ENCODE data around the gene ZNF37A.
"Not testable (repeated sequence)": the region's sequence is repeated elsewhere in the genome, so short reads cannot be mapped to it uniquely, and the experiment has no call there.

Gene ZNF37A

DNA sequence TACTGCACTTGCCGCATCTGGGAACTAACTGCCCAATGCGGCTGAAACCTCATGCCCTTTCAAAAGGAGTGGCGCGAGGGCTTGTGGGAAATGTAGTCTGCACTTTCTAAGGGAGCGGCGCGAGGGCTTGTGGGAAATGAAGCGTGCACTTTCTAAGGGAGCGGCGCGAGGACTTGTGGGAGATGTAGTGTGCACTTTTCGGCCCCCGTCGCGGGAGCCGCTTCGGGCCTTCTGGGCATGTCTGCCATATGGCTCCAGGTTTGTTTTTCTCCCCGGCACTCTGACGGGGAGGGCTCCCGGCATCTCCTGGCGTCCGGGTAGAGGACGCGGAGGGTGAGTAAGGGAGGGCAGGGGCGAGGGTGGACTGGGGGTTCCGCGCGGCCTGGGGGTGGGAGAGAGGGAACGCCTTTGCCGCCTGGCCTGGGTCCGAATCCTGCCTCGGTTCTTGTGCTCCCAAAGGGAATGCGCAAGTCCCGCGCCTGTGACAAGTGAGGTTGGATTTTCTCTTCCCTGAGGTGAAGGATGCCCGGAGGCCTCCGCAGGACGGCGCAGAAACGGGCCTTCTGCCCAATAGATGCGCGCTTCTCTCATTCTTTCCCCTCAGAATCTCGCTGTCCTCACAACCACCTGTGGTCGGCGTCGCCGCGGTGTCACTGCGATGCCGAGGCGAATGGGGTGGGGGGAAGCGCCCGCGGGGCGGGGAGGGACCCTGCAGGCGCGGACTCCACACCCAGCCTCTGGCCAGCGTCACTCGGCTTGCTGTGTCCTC is at the start of gene ZNF37A:
Gene ZNF37A (plus strand): TSS at position 180 of the 769 bp plus-strand sequence. CDS start 2,281 bp downstream, outside the sequence.
- DNase-seq: peak; percentile 95 to 96
- no peak for TF ChIP-seq GATA1 (IDR thresholded peaks at IDR 0.05; ENCODE audit: low read depth, low read length)
- peak; percentile 73 for TF ChIP-seq POLR2A (IDR thresholded peaks at IDR 0.05; ENCODE audit: low read length)

DNA sequence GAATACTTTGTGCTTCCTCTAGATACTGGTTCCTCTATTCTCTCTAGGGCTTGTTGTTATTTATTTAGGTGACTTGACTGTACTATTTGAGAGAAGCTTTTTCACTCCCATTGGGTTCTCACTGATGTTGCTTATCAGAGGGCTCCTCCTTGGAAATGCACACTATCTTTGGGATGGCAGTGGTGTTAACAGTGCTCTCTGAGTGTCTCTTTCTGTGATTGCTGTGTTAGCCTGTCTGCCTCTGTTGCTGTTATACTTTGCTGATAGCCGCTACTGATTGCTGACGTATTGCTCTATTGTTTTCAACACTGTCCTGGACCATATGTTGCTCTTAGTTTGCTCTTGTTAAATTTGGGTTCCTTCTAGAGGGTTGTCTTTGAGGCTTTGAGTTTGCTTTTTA is 49.0 kb upstream of the ZNF37A start:
- DNase-seq: peak in 1 of 2 experiments; percentile 29
- TF ChIP-seq POLR2A (IDR thresholded peaks at IDR 0.05; ENCODE audit: low read length) (no peak), GATA1 (IDR thresholded peaks at IDR 0.05; ENCODE audit: low read depth, low read length) (no peak)

- TF ChIP-seq GATA1 (IDR thresholded peaks at IDR 0.05; ENCODE audit: low read depth, low read length) (no peak), POLR2A (IDR thresholded peaks at IDR 0.05; ENCODE audit: low read length) (no peak)
- DNase-seq: no peak
Measured at GRCh38 chr10:38047666-38048065, 46.5 kb upstream of the ZNF37A start.

DNA sequence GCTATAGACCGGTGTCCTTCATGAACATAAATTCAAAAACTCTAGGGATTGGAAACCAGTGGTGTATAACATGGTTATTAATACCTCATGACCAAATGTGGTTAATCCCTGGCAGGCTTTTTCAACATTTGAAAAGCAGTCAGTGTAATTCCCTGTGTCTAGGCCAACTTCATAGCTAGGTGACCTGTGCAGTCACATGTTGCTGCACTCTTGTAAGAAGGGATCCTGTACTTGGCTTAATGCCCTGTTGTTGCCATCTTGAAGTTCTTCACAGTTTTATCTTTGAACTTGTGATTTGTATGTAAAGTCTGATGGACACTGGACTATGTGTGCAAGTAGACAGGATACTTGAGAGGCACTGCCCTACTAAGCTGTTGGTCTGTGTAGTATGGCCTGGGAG is 43.9 kb upstream of the ZNF37A start:
- no peak for DNase-seq
- TF ChIP-seq GATA1 (IDR thresholded peaks at IDR 0.05; ENCODE audit: low read depth, low read length) (no peak), POLR2A (IDR thresholded peaks at IDR 0.05; ENCODE audit: low read length) (no peak)

DNA sequence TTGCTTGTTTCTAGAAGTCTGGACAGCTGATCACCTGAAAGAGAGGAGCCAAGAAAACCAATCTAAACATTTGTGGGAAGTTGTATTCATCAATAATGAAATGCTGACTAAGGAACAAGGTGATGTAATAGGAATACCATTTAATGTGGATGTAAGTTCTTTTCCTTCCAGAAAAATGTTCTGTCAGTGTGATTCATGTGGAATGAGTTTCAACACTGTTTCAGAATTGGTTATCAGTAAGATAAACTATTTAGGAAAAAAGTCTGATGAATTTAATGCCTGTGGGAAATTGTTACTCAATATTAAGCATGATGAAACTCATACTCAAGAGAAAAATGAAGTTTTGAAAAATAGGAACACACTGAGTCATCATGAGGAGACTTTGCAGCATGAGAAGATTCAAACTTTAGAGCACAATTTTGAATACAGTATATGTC is 39.8 kb upstream of the ZNF37A start:
- DNase-seq: no peak
- TF ChIP-seq POLR2A (IDR thresholded peaks at IDR 0.05; ENCODE audit: low read length): no peak
- TF ChIP-seq GATA1 (IDR thresholded peaks at IDR 0.05; ENCODE audit: low read depth, low read length): no peak

- DNase-seq: peak in 1 of 2 experiments; percentile 15
Measured at GRCh38 chr10:38055274-38055894, 38.8 kb upstream of the ZNF37A start.

GRCh38 chr10:38069663-38070062 is 24.5 kb upstream of the ZNF37A start:
- not testable (repeated sequence) for DNase-seq

GRCh38 chr10:38070501-38070900 is 23.6 kb upstream of the ZNF37A start:
- no peak for TF ChIP-seq GATA1 (IDR thresholded peaks at IDR 0.05; ENCODE audit: low read depth, low read length)
- no peak for TF ChIP-seq POLR2A (IDR thresholded peaks at IDR 0.05; ENCODE audit: low read length)
- no peak for DNase-seq

GRCh38 chr10:38072552-38072951 is 21.6 kb upstream of the ZNF37A start:
- TF ChIP-seq POLR2A (IDR thresholded peaks at IDR 0.05; ENCODE audit: low read length) (no peak), GATA1 (IDR thresholded peaks at IDR 0.05; ENCODE audit: low read depth, low read length) (no peak)
- no peak for DNase-seq

DNA sequence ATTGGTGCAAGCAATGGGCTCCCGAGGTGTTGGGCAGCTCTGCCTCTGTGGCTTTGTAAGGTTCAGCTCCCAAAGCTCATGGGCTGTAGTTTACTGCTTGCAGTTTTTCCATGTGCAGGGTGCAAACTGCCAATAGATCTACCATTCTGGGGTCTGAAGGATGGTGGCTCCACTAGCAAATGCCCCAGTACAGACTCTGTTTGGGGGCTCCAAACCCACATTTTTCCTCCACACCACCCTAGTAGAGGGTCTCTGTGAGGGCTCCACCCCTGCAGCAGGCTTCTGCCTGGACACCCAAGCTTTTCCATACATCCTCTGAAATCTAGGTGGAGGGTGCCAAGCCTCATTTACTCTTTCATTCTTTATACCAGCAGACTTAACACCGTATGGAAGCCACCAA is 17.4 kb upstream of the ZNF37A start:
- no peak for DNase-seq
- TF ChIP-seq GATA1 (IDR thresholded peaks at IDR 0.05; ENCODE audit: low read depth, low read length) (no peak), POLR2A (IDR thresholded peaks at IDR 0.05; ENCODE audit: low read length) (no peak)

DNA sequence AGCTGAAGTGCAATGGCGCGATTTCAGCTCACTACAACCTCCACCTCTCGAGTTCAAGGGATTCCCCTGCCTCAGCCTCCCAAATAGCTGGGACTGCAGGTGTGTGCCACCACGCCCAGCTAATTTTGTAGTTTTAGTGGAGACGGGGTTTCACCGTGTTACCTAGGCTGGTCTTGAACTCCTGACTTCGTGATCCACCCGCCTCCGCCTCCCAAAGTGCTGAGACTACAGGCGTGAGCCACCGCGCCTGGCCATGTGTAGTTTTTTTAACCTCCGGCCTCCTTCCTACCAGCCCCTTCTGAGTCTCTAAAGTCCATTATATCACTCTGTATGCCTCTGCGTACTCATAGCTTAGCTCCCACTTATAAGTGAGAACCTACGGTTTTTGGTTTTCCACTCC is 819 bp upstream of the ZNF37A start:
- DNase-seq: not testable (repeated sequence)

DNA sequence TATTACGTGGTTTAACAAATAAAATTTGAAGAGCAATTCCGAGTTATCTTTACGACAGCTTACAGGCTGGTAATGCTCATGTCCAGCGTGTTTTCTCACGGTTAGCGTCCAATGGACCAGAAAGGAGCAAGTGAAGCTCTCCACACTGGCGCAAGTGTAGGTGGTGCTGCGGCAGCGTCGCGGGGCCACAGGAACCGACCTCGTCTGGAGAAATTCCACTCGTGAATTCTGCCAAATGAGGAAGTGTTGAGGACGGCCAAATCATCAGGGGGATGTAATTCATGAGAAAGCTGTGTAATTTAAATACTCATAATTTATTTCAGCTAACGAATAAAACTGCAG is 350 bp upstream of the ZNF37A start:
- no peak for DNase-seq
- TF ChIP-seq POLR2A (IDR thresholded peaks at IDR 0.05; ENCODE audit: low read length): no peak
- TF ChIP-seq GATA1 (IDR thresholded peaks at IDR 0.05; ENCODE audit: low read depth, low read length): no peak

GRCh38 chr10:38094927-38095574 is 914 bp downstream of the ZNF37A start:
- TF ChIP-seq POLR2A (IDR thresholded peaks at IDR 0.05; ENCODE audit: low read length): no peak
- no peak for TF ChIP-seq GATA1 (IDR thresholded peaks at IDR 0.05; ENCODE audit: low read depth, low read length)
- DNase-seq: peak; percentile 20 to 29

GRCh38 chr10:38102880-38103279 is 8.7 kb downstream of the ZNF37A start:
- TF ChIP-seq GATA1 (IDR thresholded peaks at IDR 0.05; ENCODE audit: low read depth, low read length) (no peak), POLR2A (IDR thresholded peaks at IDR 0.05; ENCODE audit: low read length) (no peak)
- DNase-seq: peak; percentile 1 to 4

GRCh38 chr10:38103756-38104155 is 9.6 kb downstream of the ZNF37A start:
- no peak for TF ChIP-seq POLR2A (IDR thresholded peaks at IDR 0.05; ENCODE audit: low read length)
- no peak for TF ChIP-seq GATA1 (IDR thresholded peaks at IDR 0.05; ENCODE audit: low read depth, low read length)
- no peak for DNase-seq

Measured in erythroblast (primary cell).